ENCODE data around the gene NR0B2. TPM values are rescaled to one million over a fixed set of nuclear protein-coding genes. Genes with fewer than 3 reads are reported as not detected.

The NR0B2 gene
- total and polyA plus RNA-seq, 2 of the 13 experiments (the other 11 are each of a cell fraction or from before 2014, with no cell fraction given) = 72.5 to 133 TPM

DNA sequence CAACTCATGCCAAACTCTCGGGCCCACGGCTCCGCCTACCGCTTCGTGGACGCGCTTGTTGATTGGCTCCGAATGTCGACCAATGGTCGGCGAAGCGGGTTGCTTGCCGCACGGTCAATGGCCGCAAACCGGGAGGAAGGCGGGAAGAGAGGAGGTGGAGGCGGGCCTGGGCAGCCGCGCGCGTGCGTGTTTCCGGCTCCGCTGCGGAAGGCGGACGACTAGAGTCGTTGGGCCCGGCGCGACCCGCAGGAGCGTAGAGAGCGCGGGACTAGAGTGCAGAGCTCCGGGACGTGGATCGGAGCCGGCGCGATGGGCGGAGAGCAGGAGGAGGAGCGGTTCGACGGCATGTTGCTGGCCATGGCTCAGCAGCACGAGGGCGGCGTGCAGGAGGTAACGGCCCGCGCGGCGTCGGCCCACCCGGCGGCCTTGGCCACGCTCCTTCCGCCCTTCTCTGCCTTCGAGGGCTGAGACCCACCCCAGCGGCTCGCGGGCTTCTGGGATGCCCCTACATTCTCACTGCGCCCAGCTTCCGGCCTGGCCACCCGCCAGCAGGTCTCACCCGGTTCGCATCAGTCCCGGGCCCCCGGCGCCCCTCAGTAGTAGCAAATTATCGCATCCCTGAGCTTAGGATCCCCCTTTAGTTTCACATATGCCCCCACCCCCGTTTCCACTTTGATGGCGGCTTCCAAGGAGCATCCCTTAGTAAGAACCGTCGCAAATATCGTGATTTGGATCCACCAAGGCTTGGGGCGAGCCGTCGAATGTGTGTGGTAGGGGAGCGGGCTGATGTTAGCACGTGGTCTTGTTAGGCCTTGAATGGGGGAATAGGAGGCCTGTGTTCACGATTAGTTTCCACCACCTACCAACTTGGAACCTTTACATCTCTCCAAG is 8.0 kb upstream of the NR0B2 start, which contains the start of gene NUDC (continued):
- TF ChIP-seq, protein P1, sequence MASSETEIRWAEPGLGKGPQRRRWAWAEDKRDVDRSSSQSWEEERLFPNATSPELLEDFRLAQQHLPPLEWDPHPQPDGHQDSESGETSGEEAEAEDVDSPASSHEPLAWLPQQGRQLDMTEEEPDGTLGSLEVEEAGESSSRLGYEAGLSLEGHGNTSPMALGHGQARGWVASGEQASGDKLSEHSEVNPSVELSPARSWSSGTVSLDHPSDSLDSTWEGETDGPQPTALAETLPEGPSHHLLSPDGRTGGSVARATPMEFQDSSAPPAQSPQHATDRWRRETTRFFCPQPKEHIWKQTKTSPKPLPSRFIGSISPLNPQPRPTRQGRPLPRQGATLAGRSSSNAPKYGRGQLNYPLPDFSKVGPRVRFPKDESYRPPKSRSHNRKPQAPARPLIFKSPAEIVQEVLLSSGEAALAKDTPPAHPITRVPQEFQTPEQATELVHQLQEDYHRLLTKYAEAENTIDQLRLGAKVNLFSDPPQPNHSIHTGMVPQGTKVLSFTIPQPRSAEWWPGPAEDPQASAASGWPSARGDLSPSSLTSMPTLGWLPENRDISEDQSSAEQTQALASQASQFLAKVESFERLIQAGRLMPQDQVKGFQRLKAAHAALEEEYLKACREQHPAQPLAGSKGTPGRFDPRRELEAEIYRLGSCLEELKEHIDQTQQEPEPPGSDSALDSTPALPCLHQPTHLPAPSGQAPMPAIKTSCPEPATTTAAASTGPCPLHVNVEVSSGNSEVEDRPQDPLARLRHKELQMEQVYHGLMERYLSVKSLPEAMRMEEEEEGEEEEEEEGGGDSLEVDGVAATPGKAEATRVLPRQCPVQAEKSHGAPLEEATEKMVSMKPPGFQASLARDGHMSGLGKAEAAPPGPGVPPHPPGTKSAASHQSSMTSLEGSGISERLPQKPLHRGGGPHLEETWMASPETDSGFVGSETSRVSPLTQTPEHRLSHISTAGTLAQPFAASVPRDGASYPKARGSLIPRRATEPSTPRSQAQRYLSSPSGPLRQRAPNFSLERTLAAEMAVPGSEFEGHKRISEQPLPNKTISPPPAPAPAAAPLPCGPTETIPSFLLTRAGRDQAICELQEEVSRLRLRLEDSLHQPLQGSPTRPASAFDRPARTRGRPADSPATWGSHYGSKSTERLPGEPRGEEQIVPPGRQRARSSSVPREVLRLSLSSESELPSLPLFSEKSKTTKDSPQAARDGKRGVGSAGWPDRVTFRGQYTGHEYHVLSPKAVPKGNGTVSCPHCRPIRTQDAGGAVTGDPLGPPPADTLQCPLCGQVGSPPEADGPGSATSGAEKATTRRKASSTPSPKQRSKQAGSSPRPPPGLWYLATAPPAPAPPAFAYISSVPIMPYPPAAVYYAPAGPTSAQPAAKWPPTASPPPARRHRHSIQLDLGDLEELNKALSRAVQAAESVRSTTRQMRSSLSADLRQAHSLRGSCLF (CRISPR knock-in tag; IDR thresholded peaks at IDR 0.05; ENCODE audit: borderline replicate concordance) = no peak
- TF ChIP-seq, protein P2, sequence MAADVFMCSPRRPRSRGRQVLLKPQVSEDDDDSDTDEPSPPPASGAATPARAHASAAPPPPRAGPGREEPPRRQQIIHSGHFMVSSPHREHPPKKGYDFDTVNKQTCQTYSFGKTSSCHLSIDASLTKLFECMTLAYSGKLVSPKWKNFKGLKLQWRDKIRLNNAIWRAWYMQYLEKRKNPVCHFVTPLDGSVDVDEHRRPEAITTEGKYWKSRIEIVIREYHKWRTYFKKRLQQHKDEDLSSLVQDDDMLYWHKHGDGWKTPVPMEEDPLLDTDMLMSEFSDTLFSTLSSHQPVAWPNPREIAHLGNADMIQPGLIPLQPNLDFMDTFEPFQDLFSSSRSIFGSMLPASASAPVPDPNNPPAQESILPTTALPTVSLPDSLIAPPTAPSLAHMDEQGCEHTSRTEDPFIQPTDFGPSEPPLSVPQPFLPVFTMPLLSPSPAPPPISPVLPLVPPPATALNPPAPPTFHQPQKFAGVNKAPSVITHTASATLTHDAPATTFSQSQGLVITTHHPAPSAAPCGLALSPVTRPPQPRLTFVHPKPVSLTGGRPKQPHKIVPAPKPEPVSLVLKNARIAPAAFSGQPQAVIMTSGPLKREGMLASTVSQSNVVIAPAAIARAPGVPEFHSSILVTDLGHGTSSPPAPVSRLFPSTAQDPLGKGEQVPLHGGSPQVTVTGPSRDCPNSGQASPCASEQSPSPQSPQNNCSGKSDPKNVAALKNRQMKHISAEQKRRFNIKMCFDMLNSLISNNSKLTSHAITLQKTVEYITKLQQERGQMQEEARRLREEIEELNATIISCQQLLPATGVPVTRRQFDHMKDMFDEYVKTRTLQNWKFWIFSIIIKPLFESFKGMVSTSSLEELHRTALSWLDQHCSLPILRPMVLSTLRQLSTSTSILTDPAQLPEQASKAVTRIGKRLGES (CRISPR knock-in tag; IDR thresholded peaks at IDR 0.05; ENCODE audit: borderline replicate concordance) = 0 out of 2 replicates have a peak, but pooled peaks have one; percentile 73
- TF ChIP-seq, protein P3, sequence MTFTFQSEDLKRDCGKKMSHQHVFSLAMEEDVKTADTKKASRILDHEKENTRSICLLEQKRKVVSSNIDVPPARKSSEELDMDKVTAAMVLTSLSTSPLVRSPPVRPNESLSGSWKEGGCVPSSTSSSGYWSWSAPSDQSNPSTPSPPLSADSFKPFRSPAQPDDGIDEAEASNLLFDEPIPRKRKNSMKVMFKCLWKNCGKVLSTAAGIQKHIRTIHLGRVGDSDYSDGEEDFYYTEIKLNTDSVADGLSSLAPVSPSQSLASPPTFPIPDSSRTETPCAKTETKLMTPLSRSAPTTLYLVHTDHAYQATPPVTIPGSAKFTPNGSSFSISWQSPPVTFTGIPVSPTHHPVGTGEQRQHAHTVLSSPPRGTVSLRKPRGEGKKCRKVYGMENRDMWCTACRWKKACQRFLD (CRISPR knock-in tag; IDR thresholded peaks at IDR 0.05; ENCODE audit: borderline replicate concordance) = peak; percentile 81; the same call in 1 of the 2 replicates
- TF ChIP-seq, protein P4, sequence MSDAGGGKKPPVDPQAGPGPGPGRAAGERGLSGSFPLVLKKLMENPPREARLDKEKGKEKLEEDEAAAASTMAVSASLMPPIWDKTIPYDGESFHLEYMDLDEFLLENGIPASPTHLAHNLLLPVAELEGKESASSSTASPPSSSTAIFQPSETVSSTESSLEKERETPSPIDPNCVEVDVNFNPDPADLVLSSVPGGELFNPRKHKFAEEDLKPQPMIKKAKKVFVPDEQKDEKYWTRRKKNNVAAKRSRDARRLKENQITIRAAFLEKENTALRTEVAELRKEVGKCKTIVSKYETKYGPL (CRISPR knock-in tag; IDR thresholded peaks at IDR 0.05) = no peak
- TF ChIP-seq ZNF788 (CRISPR knock-in tag; IDR thresholded peaks at IDR 0.05; ENCODE audit: borderline replicate concordance) (peak; percentile 89; the same call in 1 of the 2 replicates), CHCHD3 (CRISPR knock-in tag; IDR thresholded peaks at IDR 0.05) (peak; percentile 77; the same call in 1 of the 2 replicates), NFE2 (CRISPR knock-in tag; IDR thresholded peaks at IDR 0.05) (0 out of 2 replicates have a peak, but pooled peaks have one; percentile 36), ZNF543 (CRISPR knock-in tag; IDR thresholded peaks at IDR 0.05) (no peak; the same call in 1 of the 2 replicates), GATA4 (IDR thresholded peaks at IDR 0.05; ENCODE audit: borderline replicate concordance, low read depth) (no peak), NFIC (IDR thresholded peaks at IDR 0.05; ENCODE audit: low read length) (no peak), AGO2 (optimal IDR thresholded peaks at IDR 0.05; ENCODE audit: low read depth, low read length) (peak; percentile 95), JUN (CRISPR knock-in tag; IDR thresholded peaks at IDR 0.05) (no peak), YY1 (IDR thresholded peaks at IDR 0.05; ENCODE audit: insufficient read depth, insufficient replicate concordance, low read depth, low read length) (peak; percentile 20)
- TF ChIP-seq, protein P5, sequence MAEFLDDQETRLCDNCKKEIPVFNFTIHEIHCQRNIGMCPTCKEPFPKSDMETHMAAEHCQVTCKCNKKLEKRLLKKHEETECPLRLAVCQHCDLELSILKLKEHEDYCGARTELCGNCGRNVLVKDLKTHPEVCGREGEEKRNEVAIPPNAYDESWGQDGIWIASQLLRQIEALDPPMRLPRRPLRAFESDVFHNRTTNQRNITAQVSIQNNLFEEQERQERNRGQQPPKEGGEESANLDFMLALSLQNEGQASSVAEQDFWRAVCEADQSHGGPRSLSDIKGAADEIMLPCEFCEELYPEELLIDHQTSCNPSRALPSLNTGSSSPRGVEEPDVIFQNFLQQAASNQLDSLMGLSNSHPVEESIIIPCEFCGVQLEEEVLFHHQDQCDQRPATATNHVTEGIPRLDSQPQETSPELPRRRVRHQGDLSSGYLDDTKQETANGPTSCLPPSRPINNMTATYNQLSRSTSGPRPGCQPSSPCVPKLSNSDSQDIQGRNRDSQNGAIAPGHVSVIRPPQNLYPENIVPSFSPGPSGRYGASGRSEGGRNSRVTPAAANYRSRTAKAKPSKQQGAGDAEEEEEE (CRISPR knock-in tag; IDR thresholded peaks at IDR 0.05; ENCODE audit: borderline replicate concordance) = no peak
- TF ChIP-seq, protein P6, sequence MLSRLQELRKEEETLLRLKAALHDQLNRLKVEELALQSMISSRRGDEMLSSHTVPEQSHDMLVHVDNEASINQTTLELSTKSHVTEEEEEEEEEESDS (CRISPR knock-in tag; IDR thresholded peaks at IDR 0.05; ENCODE audit: borderline replicate concordance) = no peak

Data from HepG2 (cell line).